Loucy (cell line): Measurements from ENCODE around the gene CYYR1.

ENCODE experiments used
- H2AFZ ChIP-seq: fragments of 200-600 bp; sonication (generic); 2 replicates; pipeline ENCODE4 v1.6.0; 2016; ENCODE audit warnings: antibody characterized with exemption, mild to moderate bottlenecking, low read length, moderate library complexity
- H3F3A ChIP-seq: fragments of 200-600 bp; 2 replicates; pipeline ENCODE4 v1.6.0; 2016; ENCODE audit warnings: antibody characterized with exemption, low read depth, mild to moderate bottlenecking
- H3K27me3 ChIP-seq: fragments of 200-600 bp; sonication (generic); 2 replicates; pipeline ENCODE4 v1.6.1; 2014; ENCODE audit warnings: low read length, mild to moderate bottlenecking; ENCODE audit not compliant: insufficient read depth, poor library complexity, severe bottlenecking
- H3K36me3 ChIP-seq: fragments of 200-600 bp; sonication (generic); 2 replicates; pipeline ENCODE4 v1.6.1; 2016; ENCODE audit warnings: low read length; ENCODE audit not compliant: insufficient read depth
- H3K4me1 ChIP-seq: fragments of 200-600 bp; sonication (generic); 2 replicates; pipeline ENCODE4 v1.5.1; 2014; ENCODE audit warnings: low read length, mild to moderate bottlenecking; ENCODE audit not compliant: insufficient read depth, poor library complexity, severe bottlenecking
- H3K4me2 ChIP-seq: fragments of 200-600 bp; sonication (generic); 2 replicates; pipeline ENCODE4 v1.6.0; 2014; ENCODE audit warnings: antibody characterized with exemption, low read length, low read depth, mild to moderate bottlenecking; ENCODE audit not compliant: poor library complexity, severe bottlenecking
- H3K4me3 ChIP-seq: fragments of 200-600 bp; sonication (generic); 2 replicates; pipeline ENCODE4 v1.5.1; 2014; ENCODE audit warnings: low read length, mild to moderate bottlenecking, mixed read lengths; ENCODE audit not compliant: poor library complexity, severe bottlenecking
- H3K79me2 ChIP-seq: fragments of 200-600 bp; sonication (generic); 2 replicates; pipeline ENCODE4 v1.6.1; 2014; ENCODE audit warnings: low read length; ENCODE audit not compliant: insufficient read depth
- H3K9ac ChIP-seq: fragments of 200-600 bp; sonication (generic); 2 replicates; pipeline ENCODE4 v1.6.0; 2014; ENCODE audit warnings: mild to moderate bottlenecking, low read depth, low read length, moderate library complexity; ENCODE audit not compliant: poor library complexity, severe bottlenecking
- H3K9me2 ChIP-seq: fragments of 200-600 bp; sonication (generic); replicated peaks from 2 replicates; pipeline ENCODE4 v1.6.1; 2016; ENCODE audit warnings: low read depth, low read length, mixed read lengths
- H3K9me3 ChIP-seq: fragments of 200-600 bp; sonication (generic); 2 replicates; pipeline ENCODE4 v1.6.1; 2014; ENCODE audit warnings: mild to moderate bottlenecking, antibody characterized with exemption, low read length, low read depth; ENCODE audit not compliant: insufficient read depth
- H4K20me1 ChIP-seq: fragments of 200-600 bp; sonication (generic); 2 replicates; pipeline ENCODE4 v1.6.0; 2014; ENCODE audit warnings: antibody characterized with exemption, low read length, mild to moderate bottlenecking; ENCODE audit not compliant: insufficient read depth, poor library complexity, severe bottlenecking
- EZH2phosphoT487 ChIP-seq: fragments of 200-600 bp; IDR thresholded peaks from 2 replicates; pipeline ENCODE4 v1.6.1; 2018; ENCODE audit warnings: antibody characterized with exemption, mild to moderate bottlenecking, moderate library complexity, borderline replicate concordance
- TF ChIP-seq, protein P1 (sequence below): fragments of 200-600 bp; sonication (generic); conservative IDR thresholded peaks from 2 replicates; pipeline ENCODE4 v1.5.1; 2014; ENCODE audit warnings: mild to moderate bottlenecking, antibody characterized with exemption, low read length

The CYYR1 gene

DNA sequence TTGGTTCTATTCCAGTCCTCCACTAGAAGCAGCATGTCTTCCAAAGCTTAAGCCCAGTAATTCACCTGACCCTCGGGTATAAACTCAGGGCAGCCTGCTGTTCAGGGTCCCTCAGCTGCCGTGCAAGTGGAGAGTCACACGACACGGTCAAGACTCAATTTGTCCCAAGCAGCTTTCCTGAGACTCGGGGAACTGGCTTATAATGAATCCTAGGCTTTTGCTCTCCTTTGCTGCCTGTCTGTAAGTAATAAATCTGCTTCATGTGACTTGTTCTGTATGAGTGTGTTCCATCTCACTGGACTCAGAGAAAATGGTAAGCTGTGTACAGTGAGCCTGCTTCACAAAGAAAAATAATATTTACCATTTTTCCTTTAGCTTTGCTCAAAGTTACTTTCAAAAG lies 119.8 kb downstream of the CYYR1 start:
- Histone ChIP-seq H3K4me3 (no peak overlapping the region), H3K4me2 (no peak overlapping the region), H3K9me2 (no peaks in the 10 kb centered on the region; the same call in 1 of the 2 replicates), H3K79me2 (no peaks in the 10 kb centered on the region), H3K36me3 (no peaks in the 10 kb centered on the region), H3K4me1 (no peaks in the 10 kb centered on the region), H2AFZ (no peak overlapping the region), H3F3A (no peaks in the 10 kb centered on the region), H3K9me3 (no peaks in the 10 kb centered on the region), H3K9ac (no peak overlapping the region), H3K27me3 (no peaks in the 10 kb centered on the region), H4K20me1 (no peaks in the 10 kb centered on the region)
- no peak for TF ChIP-seq EZH2phosphoT487
- TF ChIP-seq, protein P1, sequence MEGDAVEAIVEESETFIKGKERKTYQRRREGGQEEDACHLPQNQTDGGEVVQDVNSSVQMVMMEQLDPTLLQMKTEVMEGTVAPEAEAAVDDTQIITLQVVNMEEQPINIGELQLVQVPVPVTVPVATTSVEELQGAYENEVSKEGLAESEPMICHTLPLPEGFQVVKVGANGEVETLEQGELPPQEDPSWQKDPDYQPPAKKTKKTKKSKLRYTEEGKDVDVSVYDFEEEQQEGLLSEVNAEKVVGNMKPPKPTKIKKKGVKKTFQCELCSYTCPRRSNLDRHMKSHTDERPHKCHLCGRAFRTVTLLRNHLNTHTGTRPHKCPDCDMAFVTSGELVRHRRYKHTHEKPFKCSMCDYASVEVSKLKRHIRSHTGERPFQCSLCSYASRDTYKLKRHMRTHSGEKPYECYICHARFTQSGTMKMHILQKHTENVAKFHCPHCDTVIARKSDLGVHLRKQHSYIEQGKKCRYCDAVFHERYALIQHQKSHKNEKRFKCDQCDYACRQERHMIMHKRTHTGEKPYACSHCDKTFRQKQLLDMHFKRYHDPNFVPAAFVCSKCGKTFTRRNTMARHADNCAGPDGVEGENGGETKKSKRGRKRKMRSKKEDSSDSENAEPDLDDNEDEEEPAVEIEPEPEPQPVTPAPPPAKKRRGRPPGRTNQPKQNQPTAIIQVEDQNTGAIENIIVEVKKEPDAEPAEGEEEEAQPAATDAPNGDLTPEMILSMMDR = no peak

DNA sequence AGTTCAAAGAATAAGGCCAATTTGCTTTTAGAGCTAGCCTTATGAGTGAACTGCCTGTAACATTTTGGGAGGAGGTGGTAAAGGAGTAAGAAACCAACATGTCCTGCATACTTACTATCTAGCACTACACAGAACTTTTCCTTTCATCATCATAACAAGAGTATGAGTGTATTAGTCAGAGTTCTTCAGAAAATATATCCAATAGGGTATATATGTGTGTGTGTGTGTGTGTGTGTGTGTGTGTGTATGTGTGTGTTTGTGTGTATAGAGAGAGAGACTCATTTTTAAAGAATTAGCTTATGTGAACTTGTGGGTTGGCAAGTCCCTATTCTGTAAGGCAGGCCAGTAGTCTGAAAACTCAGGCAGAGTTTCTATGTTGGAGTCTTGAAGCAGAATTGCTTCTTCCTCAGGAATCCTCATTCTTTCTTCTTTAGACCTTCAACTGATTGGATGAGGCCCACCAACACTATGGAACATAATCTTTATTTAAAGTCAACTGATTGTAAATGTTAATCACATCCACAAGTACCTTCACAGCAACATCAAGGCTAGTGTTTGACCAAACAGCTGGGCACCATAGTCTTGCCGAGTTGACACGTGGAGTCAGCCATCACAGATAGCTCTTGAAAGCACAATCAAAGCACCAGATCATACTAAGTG lies 121.9 kb downstream of the CYYR1 start:
- TF ChIP-seq, protein P1 = no peak
- TF ChIP-seq EZH2phosphoT487 = no peak
- H3K4me3 ChIP-seq = no peak overlapping the region
- H2AFZ ChIP-seq = no peak overlapping the region
- H3F3A ChIP-seq = no peaks in the 10 kb centered on the region
- no peaks in the 10 kb centered on the region for H3K79me2 ChIP-seq
- no peak overlapping the region for H3K9ac ChIP-seq
- no peaks in the 10 kb centered on the region for H4K20me1 ChIP-seq
- H3K36me3 ChIP-seq = no peaks in the 10 kb centered on the region
- no peak overlapping the region for H3K4me2 ChIP-seq
- no peaks in the 10 kb centered on the region for H3K4me1 ChIP-seq
- H3K9me2 ChIP-seq = no peaks in the 10 kb centered on the region; the same call in 1 of the 2 replicates
- H3K9me3 ChIP-seq = 0 out of 2 replicates have a peak, but pooled peaks cover 5% of the 10 kb centered on the region
- H3K27me3 ChIP-seq = no peaks in the 10 kb centered on the region

DNA sequence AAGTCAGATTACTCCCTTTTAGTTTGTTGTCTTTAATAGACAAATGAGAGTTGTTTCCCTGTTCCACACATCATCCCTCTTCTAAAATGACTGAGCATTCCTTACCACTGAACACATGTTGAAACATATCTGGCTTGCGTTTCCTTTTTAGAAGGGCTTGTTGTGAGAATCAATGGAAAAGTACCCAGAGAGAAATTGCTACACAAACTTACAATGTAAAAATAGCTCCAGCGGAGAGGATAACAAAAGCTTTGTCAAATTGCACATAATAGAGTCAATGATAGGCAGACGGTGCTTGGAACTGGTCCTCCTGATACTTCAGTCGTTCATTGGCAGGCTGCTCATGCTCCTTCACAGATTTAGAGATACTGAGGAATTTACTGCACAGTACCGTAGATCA lies 123.9 kb downstream of the CYYR1 start:
- Histone ChIP-seq H2AFZ (no peak overlapping the region), H3K9me2 (no peaks in the 10 kb centered on the region; the same call in 1 of the 2 replicates), H3K4me3 (no peak overlapping the region), H3K27me3 (no peaks in the 10 kb centered on the region), H4K20me1 (no peaks in the 10 kb centered on the region), H3K79me2 (no peaks in the 10 kb centered on the region), H3K9me3 (0 out of 2 replicates have a peak, but pooled peaks cover 6% of the 10 kb centered on the region), H3K36me3 (no peaks in the 10 kb centered on the region), H3K4me1 (no peaks in the 10 kb centered on the region), H3K9ac (no peak overlapping the region), H3K4me2 (no peak overlapping the region), H3F3A (no peaks in the 10 kb centered on the region)
- TF ChIP-seq, protein P1 = no peak
- TF ChIP-seq EZH2phosphoT487 = no peak
